NK-92 (cell line): ENCODE results near the gene IFIT1B.
"Not testable (repeated sequence)": the region's sequence is repeated elsewhere in the genome, so short reads cannot be mapped to it uniquely, and the experiment has no call there.

Experiments
- DNase-seq: peaks from one replicate; lab custom pipeline; 2025; ENCODE audit not compliant: unreplicated experiment; lab: John Stamatoyannopoulos, UW

The IFIT1B gene

GRCh38 chr10:89412276-89412675 is 34.4 kb downstream of the IFIT1B start:
- not testable (repeated sequence) for DNase-seq

GRCh38 chr10:89413398-89413912 is 35.6 kb downstream of the IFIT1B start:
- no peak for DNase-seq

GRCh38 chr10:89414146-89414878 is 36.5 kb downstream of the IFIT1B start, which contains the start of gene IFIT5:
IFIT5 (plus strand) TSS chr10:89414568; CDS start chr10:89414799, 231 bp downstream.
- no peak for DNase-seq

GRCh38 chr10:89414879-89415821 is 37.3 kb downstream of the IFIT1B start:
- no peak for DNase-seq

- no peak for DNase-seq
These were observed 38.6 kb downstream of the IFIT1B start for GRCh38 chr10:89416465-89416864.

- DNase-seq: no peak
These were observed 41.7 kb downstream of the IFIT1B start for GRCh38 chr10:89419548-89419947.

- no peak for DNase-seq
These were observed 43.2 kb downstream of the IFIT1B start for GRCh38 chr10:89421018-89421476.

GRCh38 chr10:89425000-89425399 is 47.1 kb downstream of the IFIT1B start:
- DNase-seq: no peak

GRCh38 chr10:89426230-89426868 is 48.5 kb downstream of the IFIT1B start:
- no peak for DNase-seq

GRCh38 chr10:89427629-89428028 is 49.8 kb downstream of the IFIT1B start:
- no peak for DNase-seq

- no peak for DNase-seq
These were observed 51.0 kb downstream of the IFIT1B start for GRCh38 chr10:89428877-89429276.

- DNase-seq: no peak
These were observed 54.1 kb downstream of the IFIT1B start for GRCh38 chr10:89431977-89432376.
